HCT116 (cell line): ENCODE data around the gene NCF2.

Experiments used
- CEBPB ChIP-seq: IDR thresholded peaks from 2 replicates; pipeline ENCODE4 v1.6.1; 2012; ENCODE audit warnings: low read depth
- EZH2 ChIP-seq: fragments of 200-600 bp; sonication (generic); IDR thresholded peaks from 2 replicates; pipeline ENCODE4 v1.6.1; 2017; ENCODE audit warnings: antibody characterized with exemption, mixed run types
- POLR2AphosphoS5 ChIP-seq: IDR thresholded peaks from 2 replicates; pipeline ENCODE4 v1.6.1; 2011; ENCODE audit warnings: mild to moderate bottlenecking, low read depth, low read length, moderate library complexity

GRCh38 chr1:183585038-183585437 lies 5.2 kb downstream of the NCF2 start:
- no peak for TF ChIP-seq EZH2
- TF ChIP-seq POLR2AphosphoS5: no peak
- TF ChIP-seq CEBPB: no peak
